ENCODE results near the gene PKNOX2.
"Not testable (repeated sequence)": the region's sequence is repeated elsewhere in the genome, so short reads cannot be mapped to it uniquely, and the experiment has no call there.

The PKNOX2 gene

GRCh38 chr11:125211191-125211947 lies 46.8 kb downstream of the PKNOX2 start:
- no peak for DNase-seq

GRCh38 chr11:125211948-125212340 lies 47.4 kb downstream of the PKNOX2 start:
- DNase-seq: no peak

- no peak for DNase-seq
These were observed 50.3 kb downstream of the PKNOX2 start for GRCh38 chr11:125214601-125215565.

GRCh38 chr11:125215976-125216375 lies 51.4 kb downstream of the PKNOX2 start:
- DNase-seq: no peak

- no peak for DNase-seq
These were observed 53.8 kb downstream of the PKNOX2 start for GRCh38 chr11:125218336-125218735.

- DNase-seq: no peak
These were observed 56.9 kb downstream of the PKNOX2 start for GRCh38 chr11:125221461-125221860.

- DNase-seq: no peak
These were observed 57.9 kb downstream of the PKNOX2 start for GRCh38 chr11:125222494-125222893.

GRCh38 chr11:125223161-125223560 lies 58.6 kb downstream of the PKNOX2 start:
- not testable (repeated sequence) for DNase-seq

GRCh38 chr11:125223901-125224361 lies 59.4 kb downstream of the PKNOX2 start:
- DNase-seq: no peak

- DNase-seq: no peak
These were observed 60.0 kb downstream of the PKNOX2 start for GRCh38 chr11:125224391-125225021.

- DNase-seq: no peak
These were observed 60.9 kb downstream of the PKNOX2 start for GRCh38 chr11:125225401-125225800.

GRCh38 chr11:125226031-125226430 lies 61.5 kb downstream of the PKNOX2 start:
- DNase-seq: no peak

GRCh38 chr11:125226706-125227105 lies 62.2 kb downstream of the PKNOX2 start:
- no peak for DNase-seq

- no peak for DNase-seq
These were observed 62.6 kb downstream of the PKNOX2 start for GRCh38 chr11:125227151-125227550.

GRCh38 chr11:125228445-125228844 lies 63.9 kb downstream of the PKNOX2 start:
- no peak for DNase-seq

GRCh38 chr11:125228993-125229392 lies 64.4 kb downstream of the PKNOX2 start:
- DNase-seq: no peak

GRCh38 chr11:125229916-125230315 lies 65.4 kb downstream of the PKNOX2 start:
- DNase-seq: no peak

- no peak for DNase-seq
These were observed 68.6 kb downstream of the PKNOX2 start for GRCh38 chr11:125233116-125233515.

- DNase-seq: no peak
These were observed 69.3 kb downstream of the PKNOX2 start for GRCh38 chr11:125233736-125234275.

GRCh38 chr11:125235071-125235471 lies 70.5 kb downstream of the PKNOX2 start:
- no peak for DNase-seq

- no peak for DNase-seq
These were observed 71.7 kb downstream of the PKNOX2 start for GRCh38 chr11:125236072-125236825.
